IMR-90 (cell line): ENCODE measurements around the gene MARCHF6.

ENCODE experiments used
- CTCF ChIP-seq: conservative IDR thresholded peaks from 2 replicates; pipeline ENCODE4 v1.5.1; 2012; ENCODE audit warnings: mild to moderate bottlenecking, low read depth, low read length, improper control_type of control experiment
- MXI1 ChIP-seq: IDR thresholded peaks from 2 replicates; pipeline ENCODE4 v1.6.1; 2012; ENCODE audit warnings: low read depth, mild to moderate bottlenecking, low read length, moderate library complexity, borderline replicate concordance
- POLR2A ChIP-seq: IDR thresholded peaks from 2 replicates; pipeline ENCODE4 v1.6.1; 2012; ENCODE audit warnings: mild to moderate bottlenecking, low read depth, low read length
- USF2 ChIP-seq: fragments of 150-350 bp; IDR thresholded peaks from 2 replicates; pipeline ENCODE4 v1.6.1; 2017; ENCODE audit warnings: mild to moderate bottlenecking, antibody characterized with exemption, low read length, low read depth

- TF ChIP-seq POLR2A: no peak
- TF ChIP-seq CTCF: no peak
- no peak for TF ChIP-seq MXI1
- TF ChIP-seq USF2: no peak
These were observed 14.1 kb downstream of the MARCHF6 start for GRCh38 chr5:10367579-10367978.
